Fibroblast of the aortic adventitia (primary cell): Measurements from ENCODE around the gene SLC32A1. TPM values are rescaled to one million over a fixed set of nuclear protein-coding genes. Genes with fewer than 3 reads are reported as not detected.

ENCODE experiments used
- DNase-seq: peaks from one replicate; pipeline ENCODE4 v3.0.0-alpha.2; 2010; ENCODE audit warnings: low read depth
- H3K4me3 ChIP-seq: 2 replicates; pipeline ENCODE4 v1.5.1; 2011; ENCODE audit warnings: low read depth, mild to moderate bottlenecking, control low read depth, low read length, moderate library complexity
- CTCF ChIP-seq: IDR thresholded peaks from 2 replicates; pipeline ENCODE4 v1.5.1; 2011; ENCODE audit warnings: mild to moderate bottlenecking, low read length, control low read depth, inconsistent platforms; ENCODE audit not compliant: insufficient read depth
- total RNA-seq: library from RNA; depleted of rRNA; stranded (reverse); fragments of >200 nt; gene quantifications from 2 replicates; pipeline ENCODE4 v1.2.3, GENCODE V29; 2012; ENCODE audit warnings: low replicate concordance

The SLC32A1 gene
- total RNA-seq, 1 donor = not detected

- no peak overlapping the region for H3K4me3 ChIP-seq
- no peak for DNase-seq
- no peak for TF ChIP-seq CTCF
Observed at GRCh38 chr20:38728911-38729642, 4.8 kb downstream of the SLC32A1 start.

GRCh38 chr20:38729767-38730166 is 5.5 kb downstream of the SLC32A1 start:
- no peak for TF ChIP-seq CTCF
- H3K4me3 ChIP-seq = no peak overlapping the region
- no peak for DNase-seq

- no peak overlapping the region for H3K4me3 ChIP-seq
- TF ChIP-seq CTCF = no peak
- DNase-seq = no peak
Observed at GRCh38 chr20:38730167-38730988, 6.1 kb downstream of the SLC32A1 start.

GRCh38 chr20:38730989-38731737 is 6.9 kb downstream of the SLC32A1 start:
- H3K4me3 ChIP-seq = peak overlapping the region; percentile 34
- TF ChIP-seq CTCF = peak; percentile 96
- peak; percentile 48 for DNase-seq

- DNase-seq = no peak
- TF ChIP-seq CTCF = no peak
- no peak overlapping the region for H3K4me3 ChIP-seq
Observed at GRCh38 chr20:38731738-38732113, 7.4 kb downstream of the SLC32A1 start.

GRCh38 chr20:38732981-38733380 is 8.7 kb downstream of the SLC32A1 start:
- no peak overlapping the region for H3K4me3 ChIP-seq
- no peak for TF ChIP-seq CTCF
- no peak for DNase-seq
